Esophagus squamous epithelium (tissue), 5 donors: ENCODE results near the gene HMGXB4. TPM values are rescaled to one million over a fixed set of nuclear protein-coding genes. Genes with fewer than 3 reads are reported as not detected.

Experiments used
- DNase-seq: peaks from one replicate; lab custom pipeline; 2025; lab: John Stamatoyannopoulos, UW
- H3K27ac ChIP-seq, 4 donors: fragments of 200-600 bp; sonication (generic); one replicate each; pipeline ENCODE4 v1.5.1; 2016 to 2019; ENCODE audit warnings: mild to moderate bottlenecking in 1 of 4
- H3K27me3 ChIP-seq, 4 donors: fragments of 200-600 bp; sonication (generic); 1 replicate in 3 of 4; 2 replicates in 1 of 4; pipeline versions ENCODE4 v1.5.1 to v1.6.0; 2017 to 2021; ENCODE audit warnings: antibody characterized with exemption in 1 of 4
- H3K36me3 ChIP-seq, 3 donors: fragments of 200-600 bp; sonication (generic); one replicate each; pipeline ENCODE4 v1.5.1; 2016 to 2019
- H3K4me1 ChIP-seq, 3 donors: fragments of 200-600 bp; sonication (generic); one replicate each; pipeline ENCODE4 v1.5.1; 2017 to 2019
- H3K4me3 ChIP-seq, 4 donors: fragments of 200-600 bp; sonication (generic); 1 replicate in 3 of 4; 2 replicates in 1 of 4; pipeline ENCODE4 v1.5.1; 2016 to 2019; ENCODE audit warnings: mild to moderate bottlenecking in 2 of 4, moderate library complexity in 1 of 4
- H3K9me3 ChIP-seq, 3 donors: fragments of 200-600 bp; sonication (generic); one replicate each; pipeline ENCODE4 v1.5.1; 2016 to 2019
- CTCF ChIP-seq, 6 experiments: fragments of 450-650 bp in 4 of 6; fragments of 200-600 bp in 2 of 6; sonication (generic) in 2 of 6; IDR thresholded peaks; one replicate each; pipeline ENCODE4 v1.5.1; 2016 to 2019; ENCODE audit warnings: antibody characterized with exemption in 6 of 6, mild to moderate bottlenecking in 4 of 6, moderate library complexity in 4 of 6
- POLR2A ChIP-seq, 4 donors: fragments of 450-650 bp; IDR thresholded peaks; one replicate each; pipeline ENCODE4 v1.6.1; 2017; ENCODE audit warnings: antibody characterized with exemption in 4 of 4, mild to moderate bottlenecking in 4 of 4, moderate library complexity in 3 of 4
- WGBS, 2 donors: methylation state at CpG; one replicate each; pipeline ENCODE4 v1.1.5; 2018; 5-methylcytosine and 5-hydroxymethylcytosine counted together
- intact Hi-C: fragments of 100-400 bp; cut with DNase I; formaldehyde crosslinking; loops from one replicate; pipeline ENCODE4 v1.15.0; 2022
- total RNA-seq, 4 donors: library from RNA; depleted of rRNA; stranded (reverse); fragments of >200 nt; gene quantifications; one replicate each; pipeline ENCODE4 v1.1.0, GENCODE V29; 2016
- donor health status: DM: yes; HTN: yes; CAD: no.

Gene HMGXB4
- total RNA-seq, 4 donors from 2014 or later: 10.2 to 20.1 (median 13.5) TPM

- no peak for DNase-seq
- TF ChIP-seq CTCF (IDR thresholded peaks at IDR 0.05) (no peak), POLR2A (IDR thresholded peaks at IDR 0.05) (no peak)
- H3K36me3 ChIP-seq: no peaks in the 10 kb centered on the region
- no peaks in the 10 kb centered on the region for H3K9me3 ChIP-seq
- intact Hi-C loops: no loop called here
- no peak overlapping the region for H3K27ac ChIP-seq
- no peak overlapping the region for H3K4me3 ChIP-seq
- WGBS, 2 donors: 77 to 83% methylated on average over 3 of the region's 3 CpGs
- H3K4me1 ChIP-seq: no peaks in the 10 kb centered on the region
- peaks cover 0 to 35% (median 0%) of the 10 kb centered on the region in 4 donors for H3K27me3 ChIP-seq
Measured at GRCh38 chr22:35212996-35213395, 44.3 kb upstream of the HMGXB4 start.

- intact Hi-C loops: no loop called here
- no peaks in the 10 kb centered on the region for H3K9me3 ChIP-seq
- no peaks in the 10 kb centered on the region for H3K36me3 ChIP-seq
- DNase-seq: no peak
- H3K27ac ChIP-seq: no peak overlapping the region
- H3K4me1 ChIP-seq: no peaks in the 10 kb centered on the region
- WGBS, 2 donors: 82 to 83% methylated on average over 2 to 6 of the region's 6 CpGs
- H3K27me3 ChIP-seq: peaks cover 0 to 32% (median 0%) of the 10 kb centered on the region in 4 donors
- no peak for TF ChIP-seq CTCF (IDR thresholded peaks at IDR 0.05)
- TF ChIP-seq POLR2A (IDR thresholded peaks at IDR 0.05): no peak
- H3K4me3 ChIP-seq: no peak overlapping the region
Measured at GRCh38 chr22:35214968-35215367, 42.3 kb upstream of the HMGXB4 start.

GRCh38 chr22:35215993-35216392 is 41.3 kb upstream of the HMGXB4 start:
- DNase-seq: no peak
- Histone ChIP-seq H3K27me3 (peaks cover 0 to 29% (median 0%) of the 10 kb centered on the region in 4 donors), H3K27ac (no peak overlapping the region), H3K4me1 (no peaks in the 10 kb centered on the region), H3K9me3 (no peaks in the 10 kb centered on the region), H3K4me3 (no peak overlapping the region), H3K36me3 (no peaks in the 10 kb centered on the region)
- 77 to 79% methylated on average over 2 to 3 of the region's 3 CpGs for WGBS, 2 donors
- intact Hi-C loops: no loop called here
- no peak for TF ChIP-seq POLR2A (IDR thresholded peaks at IDR 0.05)
- TF ChIP-seq CTCF (IDR thresholded peaks at IDR 0.05): no peak

GRCh38 chr22:35217527-35217926 is 39.8 kb upstream of the HMGXB4 start:
- Histone ChIP-seq H3K36me3 (no peaks in the 10 kb centered on the region), H3K27me3 (peaks cover 0 to 17% (median 0%) of the 10 kb centered on the region in 4 donors), H3K4me1 (no peaks in the 10 kb centered on the region), H3K4me3 (no peak overlapping the region), H3K9me3 (no peaks in the 10 kb centered on the region), H3K27ac (no peak overlapping the region)
- TF ChIP-seq CTCF (IDR thresholded peaks at IDR 0.05): no peak
- TF ChIP-seq POLR2A (IDR thresholded peaks at IDR 0.05): no peak
- intact Hi-C loops: no loop called here
- 58 to 71% methylated on average over 2 of the region's 2 CpGs for WGBS, 2 donors
- DNase-seq: no peak

- H3K36me3 ChIP-seq: no peaks in the 10 kb centered on the region
- H3K4me3 ChIP-seq: no peak overlapping the region
- intact Hi-C loops: no loop called here
- no peaks in the 10 kb centered on the region for H3K9me3 ChIP-seq
- DNase-seq: no peak
- TF ChIP-seq CTCF (IDR thresholded peaks at IDR 0.05): no peak
- TF ChIP-seq POLR2A (IDR thresholded peaks at IDR 0.05): no peak
- H3K27me3 ChIP-seq: peaks cover 0 to 17% (median 0%) of the 10 kb centered on the region in 4 donors
- H3K27ac ChIP-seq: no peak overlapping the region
- no peaks in the 10 kb centered on the region for H3K4me1 ChIP-seq
Measured at GRCh38 chr22:35218079-35218478, 39.2 kb upstream of the HMGXB4 start.
